ENCODE data around the gene PI4KB. TPM values are rescaled to one million over a fixed set of nuclear protein-coding genes. Genes with fewer than 3 reads are reported as not detected.

Gene PI4KB
- total RNA-seq, 1 donor from 2014 or later = 60.7 TPM

DNA sequence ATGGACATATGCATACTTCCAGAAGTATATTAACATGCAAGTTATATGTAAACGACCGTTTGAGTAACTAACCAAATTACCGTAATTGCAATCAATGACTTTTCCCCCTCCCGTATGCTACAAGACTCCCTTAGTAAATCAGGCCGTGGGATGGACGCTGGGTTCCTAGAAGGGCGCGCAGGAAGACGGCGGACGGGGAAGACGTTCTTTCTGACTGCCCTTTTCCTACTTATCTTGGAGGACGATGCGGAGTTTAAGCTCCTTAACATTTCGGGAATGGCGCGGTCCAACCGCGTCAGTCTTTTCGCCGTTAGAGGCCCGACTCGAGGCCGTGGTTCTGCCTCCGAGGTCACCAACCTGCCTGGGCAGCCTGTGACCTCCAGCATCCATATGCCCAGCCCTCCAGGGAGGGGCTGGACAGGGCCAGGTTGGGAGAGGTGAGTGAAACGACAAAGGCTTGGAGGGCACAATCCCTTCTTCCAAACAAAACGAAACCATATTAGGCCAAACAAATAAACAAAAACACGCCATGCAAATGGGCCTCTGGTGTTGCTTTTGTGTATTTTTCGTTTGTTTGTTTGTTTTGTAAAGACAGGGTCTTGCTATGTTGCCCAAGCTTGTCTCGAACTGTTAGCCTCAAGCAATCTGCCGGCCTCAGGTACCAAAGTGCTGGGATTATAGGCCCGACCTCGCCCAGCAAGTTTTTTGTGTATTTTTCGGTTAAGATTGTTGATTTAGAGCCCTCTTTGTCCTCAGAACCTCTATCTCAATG is 873 bp upstream of the PI4KB start:
- Mint-ChIP-seq H3K9me3 (no peaks in the 10 kb centered on the region), H3K4me3 (peak overlapping the region; percentile 97), H3K27ac (peak overlapping the region; percentile 95), H3K36me3 (peaks cover 12% of the 10 kb centered on the region), H3K4me1 (ENCODE audit: unreplicated experiment) (peaks cover 20% of the 10 kb centered on the region), H3K27me3 (no peaks in the 10 kb centered on the region)
- TF ChIP-seq, protein P1, sequence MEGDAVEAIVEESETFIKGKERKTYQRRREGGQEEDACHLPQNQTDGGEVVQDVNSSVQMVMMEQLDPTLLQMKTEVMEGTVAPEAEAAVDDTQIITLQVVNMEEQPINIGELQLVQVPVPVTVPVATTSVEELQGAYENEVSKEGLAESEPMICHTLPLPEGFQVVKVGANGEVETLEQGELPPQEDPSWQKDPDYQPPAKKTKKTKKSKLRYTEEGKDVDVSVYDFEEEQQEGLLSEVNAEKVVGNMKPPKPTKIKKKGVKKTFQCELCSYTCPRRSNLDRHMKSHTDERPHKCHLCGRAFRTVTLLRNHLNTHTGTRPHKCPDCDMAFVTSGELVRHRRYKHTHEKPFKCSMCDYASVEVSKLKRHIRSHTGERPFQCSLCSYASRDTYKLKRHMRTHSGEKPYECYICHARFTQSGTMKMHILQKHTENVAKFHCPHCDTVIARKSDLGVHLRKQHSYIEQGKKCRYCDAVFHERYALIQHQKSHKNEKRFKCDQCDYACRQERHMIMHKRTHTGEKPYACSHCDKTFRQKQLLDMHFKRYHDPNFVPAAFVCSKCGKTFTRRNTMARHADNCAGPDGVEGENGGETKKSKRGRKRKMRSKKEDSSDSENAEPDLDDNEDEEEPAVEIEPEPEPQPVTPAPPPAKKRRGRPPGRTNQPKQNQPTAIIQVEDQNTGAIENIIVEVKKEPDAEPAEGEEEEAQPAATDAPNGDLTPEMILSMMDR (conservative IDR thresholded peaks at IDR 0.05) = no peak
- no peak for DNase-seq (ENCODE audit: extremely low spot score, unreplicated experiment)

DNA sequence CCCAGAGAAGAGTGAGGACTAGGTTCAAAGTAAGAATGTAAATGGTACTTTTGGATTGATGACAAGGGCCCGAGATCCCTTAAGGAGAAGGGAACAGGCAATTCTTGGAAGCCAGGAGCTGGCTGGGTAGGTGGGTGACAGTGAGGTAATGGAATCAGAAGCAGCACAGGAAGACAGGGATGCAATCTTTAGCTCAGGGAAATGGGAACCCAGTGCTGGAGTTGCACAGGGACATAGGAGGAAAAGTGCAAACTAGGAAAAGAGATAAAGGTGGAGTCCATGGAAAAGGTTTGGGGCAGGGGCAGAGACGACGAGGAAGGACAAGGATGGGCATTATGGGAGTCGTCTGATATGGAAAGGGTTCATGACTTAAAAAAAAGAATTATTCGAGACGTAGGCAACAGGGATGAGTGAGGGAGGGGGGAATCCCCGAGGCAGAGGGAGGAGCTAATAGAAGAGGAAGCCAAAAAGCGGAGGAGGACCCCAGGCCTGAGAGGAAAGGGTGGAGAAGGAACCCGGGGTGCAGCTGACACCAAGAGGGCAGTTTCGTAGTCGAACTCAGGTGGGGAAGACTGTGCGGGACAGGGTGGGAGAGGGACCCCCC is 495 bp downstream of the PI4KB start:
- no peaks in the 10 kb centered on the region for H3K27me3 Mint-ChIP-seq
- H3K4me1 Mint-ChIP-seq (ENCODE audit: unreplicated experiment) = peaks cover 20% of the 10 kb centered on the region
- no peaks in the 10 kb centered on the region for H3K9me3 Mint-ChIP-seq
- DNase-seq (ENCODE audit: extremely low spot score, unreplicated experiment) = no peak
- TF ChIP-seq, protein P1 (conservative IDR thresholded peaks at IDR 0.05) = no peak
- H3K27ac Mint-ChIP-seq = peak overlapping the region; percentile 95
- H3K4me3 Mint-ChIP-seq = peak overlapping the region; percentile 97
- peaks cover 19% of the 10 kb centered on the region for H3K36me3 Mint-ChIP-seq

DNA sequence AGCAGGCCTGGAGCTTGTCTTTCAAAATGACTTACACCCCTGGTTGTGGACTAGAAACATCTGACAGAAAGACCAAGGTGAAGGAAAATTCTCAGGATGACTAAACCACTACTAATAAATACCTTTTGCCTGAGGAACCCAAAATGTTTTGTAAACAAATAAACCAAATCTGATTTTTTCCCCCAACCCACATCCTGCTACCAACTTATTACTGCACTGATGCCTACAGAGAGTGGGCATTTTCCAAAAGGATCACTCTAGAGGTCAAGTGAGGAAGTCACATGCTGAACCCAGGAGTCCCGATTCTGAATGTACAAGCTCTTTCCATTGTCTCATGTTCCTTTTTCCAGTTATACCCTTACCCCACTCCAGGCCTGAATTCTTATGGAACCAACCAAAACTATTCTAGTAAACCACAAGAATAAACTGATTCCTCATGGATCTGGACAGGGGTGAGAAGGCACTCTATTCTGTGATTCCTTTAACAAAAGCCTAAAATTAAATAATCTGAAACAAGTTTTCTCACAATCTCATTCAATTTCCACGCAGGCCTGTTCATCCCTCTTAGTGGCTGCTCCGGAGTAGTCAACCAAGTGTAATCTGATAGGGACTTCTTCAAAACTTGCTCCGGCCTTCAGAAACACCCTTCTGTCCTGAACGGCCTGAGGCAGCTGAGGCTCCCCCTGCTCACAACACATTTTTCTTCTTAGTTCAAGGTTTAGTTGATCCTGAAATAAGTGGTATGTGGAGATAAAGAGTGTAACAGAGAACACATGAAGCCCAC is 1.4 kb downstream of the PI4KB start:
- TF ChIP-seq, protein P1 (conservative IDR thresholded peaks at IDR 0.05) = no peak
- Mint-ChIP-seq H3K27ac (peak overlapping the region; percentile 95), H3K9me3 (no peaks in the 10 kb centered on the region), H3K4me1 (ENCODE audit: unreplicated experiment) (peaks cover 20% of the 10 kb centered on the region), H3K27me3 (no peaks in the 10 kb centered on the region), H3K36me3 (peaks cover 22% of the 10 kb centered on the region), H3K4me3 (peak overlapping the region; percentile 97)
- no peak for DNase-seq (ENCODE audit: extremely low spot score, unreplicated experiment)

DNA sequence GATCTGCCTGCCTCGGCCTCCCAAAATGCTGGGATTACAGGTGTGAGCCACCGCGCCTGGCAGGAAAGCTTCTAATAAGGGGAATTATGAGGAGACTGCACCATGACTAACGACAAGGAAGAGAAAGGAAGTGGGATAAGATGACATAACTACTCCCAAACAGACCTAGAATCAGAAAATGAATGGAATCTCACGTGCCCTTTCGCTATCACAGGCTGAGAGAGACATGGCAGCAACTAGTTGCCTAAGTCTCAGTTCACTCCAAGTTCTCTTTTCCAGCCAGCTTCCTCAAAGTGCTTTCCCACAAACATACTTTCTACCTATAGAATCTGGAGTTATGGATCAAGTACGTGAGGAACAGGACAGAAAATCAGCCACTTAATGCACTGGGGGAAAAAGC is 2.0 kb downstream of the PI4KB start:
- DNase-seq (ENCODE audit: extremely low spot score, unreplicated experiment) = no peak
- TF ChIP-seq, protein P1 (conservative IDR thresholded peaks at IDR 0.05) = no peak
- Mint-ChIP-seq H3K4me1 (ENCODE audit: unreplicated experiment) (peaks cover 20% of the 10 kb centered on the region), H3K36me3 (peaks cover 25% of the 10 kb centered on the region), H3K27me3 (no peaks in the 10 kb centered on the region), H3K4me3 (peak overlapping the region; percentile 97), H3K9me3 (no peaks in the 10 kb centered on the region), H3K27ac (peak overlapping the region; percentile 95)

DNA sequence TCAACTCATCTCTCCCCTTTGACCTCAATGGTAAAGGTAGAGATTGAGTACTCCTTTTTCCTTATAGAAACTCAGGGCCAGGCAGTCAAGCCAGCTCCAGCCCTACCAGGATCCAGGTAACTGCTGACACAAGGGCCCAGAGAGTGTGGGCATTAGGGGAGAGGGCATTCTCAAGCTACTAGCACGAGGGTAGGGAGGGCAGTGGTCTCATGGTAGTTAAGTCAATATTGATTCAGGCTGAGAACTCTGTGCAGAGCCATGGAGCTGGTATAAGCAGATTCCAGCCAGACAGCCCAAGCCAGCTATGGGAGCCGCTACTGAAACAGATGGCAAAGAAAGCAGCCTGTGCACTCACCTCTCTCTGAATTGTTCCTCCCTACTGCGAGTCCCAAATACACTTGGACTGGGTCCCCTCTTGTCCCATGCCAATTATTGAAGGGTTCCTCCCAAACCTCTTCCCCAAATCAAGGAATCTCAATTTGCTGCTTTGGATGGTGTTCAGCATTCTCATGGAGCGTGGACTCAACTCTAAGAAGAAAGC is 2.8 kb downstream of the PI4KB start:
- H3K27me3 Mint-ChIP-seq = no peaks in the 10 kb centered on the region
- DNase-seq (ENCODE audit: extremely low spot score, unreplicated experiment) = no peak
- peak overlapping the region; percentile 26 for H3K27ac Mint-ChIP-seq
- TF ChIP-seq, protein P1 (conservative IDR thresholded peaks at IDR 0.05) = no peak
- H3K36me3 Mint-ChIP-seq = peaks cover 25% of the 10 kb centered on the region
- H3K4me3 Mint-ChIP-seq = peak overlapping the region; percentile 34
- no peaks in the 10 kb centered on the region for H3K9me3 Mint-ChIP-seq
- H3K4me1 Mint-ChIP-seq (ENCODE audit: unreplicated experiment) = peaks cover 20% of the 10 kb centered on the region
